Ishikawa (cell line): ENCODE data around the gene ASNS.
"Not testable (repeated sequence)": the region's sequence is repeated elsewhere in the genome, so short reads cannot be mapped to it uniquely, and the experiment has no call there.

Source experiments
- CREB1 ChIP-seq: IDR thresholded peaks from 2 replicates; pipeline ENCODE4 v1.6.1; 2012; ENCODE audit warnings: low read depth
- EGR1 ChIP-seq: IDR thresholded peaks from 2 replicates; pipeline ENCODE4 v1.6.1; 2012
- TCF12 ChIP-seq: IDR thresholded peaks from 2 replicates; pipeline ENCODE4 v1.6.1; 2012; ENCODE audit warnings: low read depth
- YY1 ChIP-seq: IDR thresholded peaks from 2 replicates; pipeline ENCODE4 v1.6.1; 2012; ENCODE audit warnings: low read depth
- TF ChIP-seq, protein P1 (sequence below): IDR thresholded peaks from 2 replicates; pipeline ENCODE4 v1.6.1; 2012

GRCh38 chr7:97912294-97912693 lies 40.1 kb upstream of the ASNS start:
- not testable (repeated sequence) for TF ChIP-seq TCF12, CREB1, YY1, EGR1
- TF ChIP-seq, protein P1, sequence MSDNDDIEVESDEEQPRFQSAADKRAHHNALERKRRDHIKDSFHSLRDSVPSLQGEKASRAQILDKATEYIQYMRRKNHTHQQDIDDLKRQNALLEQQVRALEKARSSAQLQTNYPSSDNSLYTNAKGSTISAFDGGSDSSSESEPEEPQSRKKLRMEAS: not testable (repeated sequence)
